ENCODE results near the gene ATP1A1. TPM values are rescaled to one million over a fixed set of nuclear protein-coding genes. Genes with fewer than 3 reads are reported as not detected.

ATP1A1 gene
- total RNA-seq, 1 donor from 2014 or later = 192 TPM

- intact Hi-C loops (cut with DNase I) = no loop called here
- no peak for DNase-seq (ENCODE audit: low spot score)
Observed at GRCh38 chr1:116426401-116426800, 53.4 kb downstream of the ATP1A1 start.

DNA sequence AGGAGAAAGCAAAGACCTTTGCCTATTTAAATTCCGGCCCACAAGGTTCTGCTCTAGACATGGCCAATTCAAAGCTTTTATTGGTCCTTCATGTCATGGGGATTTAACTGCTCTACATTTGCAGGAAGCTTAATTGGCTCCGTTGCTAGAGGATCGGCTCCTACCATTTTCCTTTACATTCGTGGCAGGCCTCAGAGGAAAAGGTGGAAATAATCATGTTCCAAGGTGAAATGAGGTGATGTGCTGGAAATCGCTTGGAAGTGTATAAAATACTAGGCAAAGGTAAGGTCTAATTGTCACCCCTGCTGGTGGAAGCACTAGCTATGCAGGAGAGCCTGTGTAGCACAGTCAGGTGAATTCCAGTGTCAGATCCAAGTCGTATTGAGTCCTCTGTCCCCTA lies 55.5 kb downstream of the ATP1A1 start:
- no peak for DNase-seq (ENCODE audit: low spot score)
- intact Hi-C loops (cut with DNase I) = no loop called here

GRCh38 chr1:116429821-116430374 lies 56.9 kb downstream of the ATP1A1 start:
- intact Hi-C loops (cut with DNase I) = loop anchor here (5.0 kb wide), 1 partner anchor 53 kb away; no protein-coding TSS in a partner anchor
- DNase-seq (ENCODE audit: low spot score) = no peak

DNA sequence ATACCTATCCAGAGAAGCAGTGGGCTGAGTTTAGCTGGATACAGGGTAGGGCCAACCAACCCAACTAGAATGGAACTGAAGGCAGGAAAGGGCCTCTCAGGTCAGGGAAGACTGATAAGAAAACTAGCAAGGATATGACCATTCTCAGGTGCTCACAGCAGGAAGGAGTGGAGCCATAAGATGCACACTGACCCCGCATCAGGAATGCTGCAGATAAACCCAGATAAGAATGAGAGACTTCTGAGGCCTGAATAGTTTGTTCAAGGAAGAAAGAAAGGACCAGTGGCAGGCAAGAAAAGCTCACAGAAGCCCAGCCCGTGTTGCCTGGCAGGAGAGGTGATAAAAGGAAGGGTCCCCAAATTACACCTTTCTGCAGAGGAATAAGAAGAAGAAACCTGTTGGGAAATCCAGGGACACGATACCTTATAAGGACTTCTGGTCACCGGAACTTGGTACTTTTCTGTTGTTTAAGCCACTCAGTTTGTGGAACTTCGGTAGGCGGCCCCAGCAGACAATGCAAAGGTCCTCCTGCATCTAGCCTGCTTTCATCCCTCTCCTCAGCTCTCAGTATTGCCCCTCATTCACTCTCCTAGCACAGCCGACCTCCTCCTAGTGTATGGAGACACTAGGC lies 58.9 kb downstream of the ATP1A1 start:
- intact Hi-C loops (cut with DNase I) = loop anchor here (2.0 to 5.0 kb wide), 2 partner anchors 43 to 55 kb away; no protein-coding TSS in a partner anchor
- no peak for DNase-seq (ENCODE audit: low spot score)

DNA sequence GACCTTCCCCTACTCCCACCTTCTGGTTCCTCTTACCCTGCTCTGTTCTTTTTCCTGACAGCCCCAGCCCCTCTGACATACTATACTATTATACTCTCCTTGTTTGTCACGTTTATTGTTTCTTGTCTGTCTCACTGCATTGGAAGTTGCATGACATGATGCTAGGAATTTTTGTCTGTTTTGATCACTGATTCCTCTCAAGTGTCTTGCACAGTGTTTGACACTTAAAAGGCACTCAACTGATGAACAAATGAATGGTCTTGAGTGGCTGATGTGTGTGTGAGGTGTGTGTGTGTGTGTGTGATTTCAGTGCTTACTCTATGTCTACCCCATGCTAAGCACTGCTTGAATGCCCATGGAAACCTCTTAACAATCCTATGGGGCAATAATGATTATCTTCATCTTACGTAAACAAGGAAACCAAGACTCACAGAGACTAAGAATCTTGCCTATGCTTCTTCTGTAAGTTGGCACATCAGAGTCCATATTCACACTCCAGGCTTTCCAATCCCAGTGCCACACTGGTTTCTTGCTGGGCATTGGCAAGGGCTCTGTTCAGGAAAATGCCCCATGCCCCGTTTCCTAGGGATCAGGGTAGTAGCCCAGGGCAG lies 59.7 kb downstream of the ATP1A1 start:
- intact Hi-C loops (cut with DNase I) = loop anchor here (2.0 to 5.0 kb wide), 2 partner anchors 42 to 55 kb away; no protein-coding TSS in a partner anchor

GRCh38 chr1:116433275-116434257 lies 60.5 kb downstream of the ATP1A1 start:
- peak; percentile 80 for DNase-seq (ENCODE audit: low spot score)
- intact Hi-C loops (cut with DNase I) = loop anchor here (2.0 to 5.0 kb wide), 2 partner anchors 41 to 56 kb away; no protein-coding TSS in a partner anchor

More for the DNA sequence above, 59.7 kb downstream of the ATP1A1 start:
- no peak for DNase-seq (ENCODE audit: low spot score)

- intact Hi-C loops (cut with DNase I) = loop anchor here (5.0 kb wide), 1 partner anchor 58 kb away; no protein-coding TSS in a partner anchor
- DNase-seq (ENCODE audit: low spot score) = no peak
Observed at GRCh38 chr1:116434849-116435248, 61.8 kb downstream of the ATP1A1 start.

- no peak for DNase-seq (ENCODE audit: low spot score)
- intact Hi-C loops (cut with DNase I) = no loop called here
Observed at GRCh38 chr1:116435806-116436610, 63.0 kb downstream of the ATP1A1 start.

DNA sequence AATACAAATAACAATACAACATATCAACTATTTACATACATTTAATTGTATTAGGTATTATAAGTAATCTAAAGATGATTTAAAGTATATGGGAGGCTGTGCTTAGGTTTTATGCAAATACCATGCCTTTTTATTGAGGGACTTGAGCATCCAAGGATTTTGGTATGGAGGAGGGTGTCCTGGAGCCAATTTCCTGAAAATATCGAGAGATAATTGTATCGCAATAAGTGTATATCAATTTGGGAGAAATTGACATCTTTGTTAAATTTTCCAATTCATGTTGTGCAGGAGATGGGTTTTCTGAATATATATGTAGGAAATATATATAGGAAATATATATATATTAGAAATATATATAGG lies 63.5 kb downstream of the ATP1A1 start:
- DNase-seq (ENCODE audit: low spot score) = no peak
- intact Hi-C loops (cut with DNase I) = no loop called here

DNA sequence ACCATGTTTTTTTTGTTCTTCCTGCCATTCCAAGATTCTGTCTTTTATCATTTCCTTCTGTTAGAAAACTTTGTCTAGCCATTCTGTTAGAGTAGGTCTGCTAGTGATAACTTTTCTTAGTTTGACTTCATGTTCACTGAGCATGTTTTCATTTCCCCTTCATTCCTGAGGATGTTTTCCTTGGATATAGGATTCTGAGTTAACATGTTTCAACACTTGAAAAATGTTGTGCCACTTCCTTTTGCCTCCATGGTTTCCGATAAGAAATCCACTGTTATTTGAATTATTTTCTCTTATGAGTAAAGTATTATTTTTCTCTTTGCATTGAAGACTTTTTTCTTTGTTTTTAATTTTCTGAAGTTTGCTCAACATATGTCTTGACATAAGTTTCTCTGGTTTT lies 66.7 kb downstream of the ATP1A1 start:
- DNase-seq (ENCODE audit: low spot score) = no peak

GRCh38 chr1:116440731-116441130 lies 67.7 kb downstream of the ATP1A1 start:
- intact Hi-C loops (cut with DNase I) = no loop called here
- no peak for DNase-seq (ENCODE audit: low spot score)

More for the DNA sequence above, 66.7 kb downstream of the ATP1A1 start:
- intact Hi-C loops (cut with DNase I) = no loop called here

- intact Hi-C loops (cut with DNase I) = no loop called here
- no peak for DNase-seq (ENCODE audit: low spot score)
Observed at GRCh38 chr1:116445534-116445933, 72.5 kb downstream of the ATP1A1 start.

- DNase-seq (ENCODE audit: low spot score) = no peak
- intact Hi-C loops (cut with DNase I) = no loop called here
Observed at GRCh38 chr1:116446686-116447085, 73.6 kb downstream of the ATP1A1 start.

DNA sequence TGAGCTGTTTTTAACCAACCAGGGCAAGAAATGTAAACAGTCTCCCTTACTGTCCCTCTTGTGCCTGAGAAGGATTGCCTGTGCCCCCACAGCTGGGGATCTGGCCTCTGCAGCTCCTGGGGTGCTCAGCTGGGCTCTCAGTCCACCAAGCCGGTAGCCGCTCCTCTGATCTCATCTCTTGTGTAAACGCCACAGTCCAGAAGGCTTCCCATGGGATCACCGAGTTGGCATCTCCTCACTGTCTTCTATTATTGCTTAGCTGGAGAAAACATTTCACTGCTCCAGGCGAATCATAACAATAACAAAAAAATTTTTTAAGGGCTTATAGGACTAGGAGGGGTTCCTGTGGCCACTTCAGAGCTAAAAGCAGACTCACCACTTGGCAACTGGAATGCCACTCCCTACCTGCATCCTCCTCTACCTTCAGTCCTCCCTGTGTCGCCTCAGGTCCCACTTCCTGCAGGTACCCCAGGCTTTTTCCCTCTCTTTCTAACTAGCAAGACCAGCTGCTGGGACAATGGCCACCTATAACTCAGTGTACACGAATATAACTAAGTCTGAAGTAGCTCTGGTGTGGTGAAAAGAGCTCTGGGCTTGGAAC lies 75.8 kb downstream of the ATP1A1 start:
- intact Hi-C loops (cut with DNase I) = no loop called here

DNA sequence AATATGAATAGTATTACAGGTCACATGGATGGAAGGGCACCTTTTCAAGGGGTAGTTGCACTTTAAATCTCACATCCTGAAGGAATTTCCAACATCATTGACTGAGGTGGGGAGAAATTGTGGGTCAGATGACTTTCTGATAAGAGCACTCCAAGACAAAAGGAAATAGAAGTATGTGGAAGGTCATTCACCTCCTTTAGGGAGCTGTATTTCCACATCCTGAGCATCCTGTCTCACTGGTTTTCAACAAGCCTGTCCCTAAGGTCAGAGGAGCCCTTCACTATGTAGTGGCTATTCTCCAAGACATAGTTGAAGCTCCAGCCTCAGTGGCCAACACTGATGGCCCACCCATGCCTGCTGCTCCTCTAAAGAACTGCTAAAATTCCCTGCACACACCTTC lies 76.5 kb downstream of the ATP1A1 start:
- intact Hi-C loops (cut with DNase I) = no loop called here
- no peak for DNase-seq (ENCODE audit: low spot score)

More for the DNA sequence above, 75.8 kb downstream of the ATP1A1 start:
- DNase-seq (ENCODE audit: low spot score) = no peak

- intact Hi-C loops (cut with DNase I) = no loop called here
- no peak for DNase-seq (ENCODE audit: low spot score)
Observed at GRCh38 chr1:116451702-116452101, 78.7 kb downstream of the ATP1A1 start.

DNA sequence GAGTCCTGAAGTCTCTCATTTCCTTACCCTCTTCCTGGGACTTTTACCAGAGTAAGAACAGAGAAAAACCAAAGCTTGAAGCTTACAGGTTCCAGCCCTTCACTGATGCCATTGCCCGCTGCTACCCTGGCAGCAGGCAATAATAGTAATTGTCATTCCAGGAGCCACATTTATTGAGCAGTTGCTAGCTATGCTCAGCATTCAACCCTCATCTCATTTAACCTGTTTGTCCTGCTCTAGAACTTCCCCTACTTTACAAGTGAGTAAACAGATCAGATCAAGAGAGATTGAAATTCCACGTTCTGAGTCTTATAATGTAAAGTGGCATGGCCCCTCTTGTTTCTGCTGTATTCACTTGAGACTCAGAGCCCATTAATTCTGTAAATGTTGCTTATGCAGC lies 80.4 kb downstream of the ATP1A1 start:
- no peak for DNase-seq (ENCODE audit: low spot score)
- intact Hi-C loops (cut with DNase I) = no loop called here

DNA sequence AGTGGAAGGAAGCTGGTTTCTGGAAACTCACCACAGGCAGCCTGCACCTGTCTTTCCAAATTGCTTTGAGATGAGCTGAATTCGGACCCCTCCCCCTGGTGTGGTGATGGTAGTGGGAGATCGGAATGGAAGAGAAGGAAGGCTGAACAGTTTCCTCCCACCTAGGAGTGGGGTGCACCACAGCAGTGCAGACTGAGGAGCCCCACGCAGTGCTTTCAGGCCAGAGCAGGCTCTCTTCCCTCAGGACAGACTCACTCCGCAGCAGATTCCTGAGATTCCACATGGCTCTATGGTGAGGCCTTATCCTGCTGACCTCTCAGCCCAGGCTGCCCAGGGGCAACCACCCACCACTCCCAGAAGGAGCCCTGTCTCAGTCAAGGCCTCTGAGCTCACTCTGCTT lies 80.9 kb downstream of the ATP1A1 start:
- no peak for DNase-seq (ENCODE audit: low spot score)
- intact Hi-C loops (cut with DNase I) = no loop called here

Data from cardiac septum (tissue), 1 donor.